Ovary (tissue), 9 donors: ENCODE data around the gene LRRC4C. TPM values are rescaled to one million over a fixed set of nuclear protein-coding genes. Genes with fewer than 3 reads are reported as not detected.

Source experiments
- DNase-seq, 5 donors: peaks; one replicate each; pipeline ENCODE4 v3.0.0-alpha.2; 2019 to 2020
- H3K27ac ChIP-seq, 2 donors: fragments of 200-600 bp; one replicate each; pipeline versions ENCODE4 v1.5.1 to v1.8.0; 2019 to 2022
- H3K27me3 ChIP-seq: fragments of 200-600 bp; one replicate; pipeline ENCODE4 v1.8.0; 2022
- H3K36me3 ChIP-seq: fragments of 200-600 bp; sonication (generic); one replicate; pipeline ENCODE4 v1.5.1; 2019
- H3K4me1 ChIP-seq: one replicate; pipeline ENCODE4 v1.8.1; 2013; ENCODE audit warnings: mild to moderate bottlenecking, moderate library complexity; ENCODE audit not compliant: insufficient read depth
- H3K4me3 ChIP-seq: fragments of 200-600 bp; sonication (generic); one replicate; pipeline ENCODE4 v1.5.1; 2017
- H3K9me3 ChIP-seq, 2 donors: fragments of 200-600 bp in 1 of 2; sonication (generic) in 1 of 2; one replicate each; pipeline versions ENCODE4 v1.5.1 to v1.8.1; 2013 to 2019; ENCODE audit warnings: mild to moderate bottlenecking in 1 of 2, moderate library complexity in 1 of 2
- CTCF ChIP-seq, 3 donors: fragments of 450-650 bp in 2 of 3; fragments of 200-600 bp in 1 of 3; IDR thresholded peaks; one replicate each; pipeline versions ENCODE4 v1.5.1 to v1.8.0; 2016 to 2022; ENCODE audit warnings: antibody characterized with exemption in 3 of 3, mild to moderate bottlenecking in 1 of 3
- EP300 ChIP-seq: sonication (generic); formaldehyde crosslinking; IDR thresholded peaks from one replicate; pipeline ENCODE4 v1.6.1; 2017; ENCODE audit warnings: antibody characterized with exemption
- POLR2A ChIP-seq: fragments of 450-650 bp; IDR thresholded peaks from one replicate; pipeline ENCODE4 v1.6.1; 2017; ENCODE audit warnings: antibody characterized with exemption, mild to moderate bottlenecking, moderate library complexity
- WGBS, 3 donors: extraction: QIAGEN DNeasy Blood & Tissue Kit in 1 of 3; methylation state at CpG; one replicate each; pipeline versions ENCODE4 v1.1.5 to v1.1.7; 2013 to 2017; 5-methylcytosine and 5-hydroxymethylcytosine counted together
- intact Hi-C, 4 donors: fragments of 100-400 bp; cut with DNase I; formaldehyde crosslinking; loops; one replicate each; pipeline versions ENCODE4 v1.11.0 to v1.15.1; 2022 to 2023
- polyA plus RNA-seq, 2 donors: library from polyadenylated mRNA; stranded (reverse); fragments of 200-250 nt in 1 of 2; fragments of 350-450 nt in 1 of 2; fragmentation: Illumina TruSeq in 1 of 2; extraction: RNeasy Lipid Tissue Mini Kit (QIAGEN cat#74804) in 1 of 2; gene quantifications; one replicate each; pipeline ENCODE4 v1.2.3, GENCODE V29; 2013 to 2014
- total RNA-seq, 7 donors: library from RNA; depleted of rRNA in 2 of 7; stranded (reverse); fragments of >200 nt in 2 of 7; fragmentation: NEBNext Ultra II Directional in 3 of 7; extraction: Animal tissue kit (Norgen Biotek cat#: 25700) in 3 of 7; gene quantifications; one replicate each; pipeline versions ENCODE4 v1.1.0 to v1.2.4, GENCODE V29; 2016 to 2023
- donor health status: DM: no; HTN: no; CAD: no; lungs with moderate emphysema.
- donor health status: DM: no; HTN: no; CAD: no.
- donor health status: Bipolar disorder and iron deficiency.
- donor health status: DM: yes; HTN: yes; CAD: no.
- donor health status: DM: no; HTN: no; CAD: no.
- donor health status: DM: yes; HTN: yes; CAD: no.

Gene LRRC4C
- total and polyA plus RNA-seq, 9 donors: 0.15 to 12.5 (median 0.78) TPM

- H3K4me3 ChIP-seq: no peak overlapping the region
- DNase-seq: no peak
- no peaks in the 10 kb centered on the region for H3K36me3 ChIP-seq
- TF ChIP-seq EP300 (no peak), POLR2A (no peak), CTCF (IDR thresholded peaks at IDR 0.05) (no peak)
- intact Hi-C loops: no loop called here
- H3K27me3 ChIP-seq: no peaks in the 10 kb centered on the region
- H3K4me1 ChIP-seq: no peaks in the 10 kb centered on the region
- 36 to 57% (median 40%) methylated on average over 4 of the region's 4 CpGs for WGBS, 3 donors
- H3K27ac ChIP-seq: no peak overlapping the region
- no peaks in the 10 kb centered on the region for H3K9me3 ChIP-seq
Measured at GRCh38 chr11:40295466-40295865, 1164.0 kb downstream of the LRRC4C start.

GRCh38 chr11:40294741-40295140 lies 1164.7 kb downstream of the LRRC4C start:
- Histone ChIP-seq H3K27me3 (no peaks in the 10 kb centered on the region), H3K27ac (no peak overlapping the region), H3K9me3 (no peaks in the 10 kb centered on the region), H3K4me3 (no peak overlapping the region), H3K4me1 (no peaks in the 10 kb centered on the region), H3K36me3 (no peaks in the 10 kb centered on the region)
- WGBS, 3 donors: 77 to 81% (median 77%) methylated on average over 9 of the region's 9 CpGs
- TF ChIP-seq CTCF (IDR thresholded peaks at IDR 0.05): no peak
- no peak for TF ChIP-seq EP300
- no peak for TF ChIP-seq POLR2A
- intact Hi-C loops: no loop called here
- no peak for DNase-seq

DNA sequence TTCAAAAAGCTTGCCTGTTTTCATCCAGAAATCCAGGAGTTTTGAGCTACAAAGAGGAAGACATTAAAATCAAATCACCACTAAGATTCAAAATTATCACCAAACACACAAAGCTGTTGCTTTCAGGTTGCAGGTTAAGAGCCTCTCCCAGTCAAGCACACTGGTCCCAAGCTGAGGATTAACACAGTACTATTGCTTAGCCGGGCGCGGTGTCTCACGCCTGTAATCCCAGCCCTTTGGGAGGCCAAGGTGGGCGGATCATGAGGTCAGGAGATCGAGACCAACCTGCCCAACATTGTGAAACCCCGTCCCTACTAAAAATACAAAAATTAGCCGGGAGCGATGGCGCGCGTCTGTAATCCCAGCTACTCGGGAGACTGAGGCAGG lies 1165.1 kb downstream of the LRRC4C start:
- H3K36me3 ChIP-seq: no peaks in the 10 kb centered on the region
- H3K27ac ChIP-seq: no peak overlapping the region
- no peaks in the 10 kb centered on the region for H3K9me3 ChIP-seq
- TF ChIP-seq EP300 (no peak), POLR2A (no peak), CTCF (IDR thresholded peaks at IDR 0.05) (no peak)
- WGBS, 3 donors: 81 to 87% (median 85%) methylated on average over 13 of the region's 13 CpGs
- intact Hi-C loops: no loop called here
- DNase-seq: no peak
- no peaks in the 10 kb centered on the region for H3K27me3 ChIP-seq
- no peaks in the 10 kb centered on the region for H3K4me1 ChIP-seq
- H3K4me3 ChIP-seq: no peak overlapping the region

- H3K36me3 ChIP-seq: no peaks in the 10 kb centered on the region
- no peaks in the 10 kb centered on the region for H3K4me1 ChIP-seq
- H3K4me3 ChIP-seq: peak overlapping the region; percentile 40
- TF ChIP-seq CTCF (IDR thresholded peaks at IDR 0.05) (peak in 1 of 3 donors; percentile 33), POLR2A (no peak), EP300 (no peak)
- intact Hi-C loops: no loop called here
- WGBS, 3 donors: 1 to 2% (median 1%) methylated on average over 27 of the region's 27 CpGs
- H3K27ac ChIP-seq: no peak overlapping the region
- H3K27me3 ChIP-seq: no peaks in the 10 kb centered on the region
- peak in 3 of 5 donors; percentile 45 to 62 (median 48) for DNase-seq
- H3K9me3 ChIP-seq: no peaks in the 10 kb centered on the region
Measured at GRCh38 chr11:40293655-40294348, 1165.7 kb downstream of the LRRC4C start.
